ENCODE data around the gene ELOVL6.
A peak's percentile ranks its signal among the peaks of the same experiment; 100 is the strongest.
"Not testable (repeated sequence)": the region's sequence is repeated elsewhere in the genome, so short reads cannot be mapped to it uniquely, and the experiment has no call there.

ELOVL6 gene

GRCh38 chr4:110198435-110199416 lies at the start of gene ELOVL6:
Gene ELOVL6 (minus strand): TSS chr4:110198615. CDS start chr4:110198335, 280 bp downstream.
- peak; percentile 72 for DNase-seq
- in situ Hi-C loops (cut with HindIII; ENCODE audit: low pct_ligation_motif_present, low pct_unique_long_range_greater_than_20kb, low sequenced_read_pairs), result no loop called here

- in situ Hi-C loops (cut with HindIII; ENCODE audit: low pct_ligation_motif_present, low pct_unique_long_range_greater_than_20kb, low sequenced_read_pairs), result no loop called here
Observed at GRCh38 chr4:110248100-110248499, 49.7 kb upstream of the ELOVL6 start.

GRCh38 chr4:110247591-110247990 lies 49.2 kb upstream of the ELOVL6 start:
- no peak for DNase-seq
- in situ Hi-C loops (cut with HindIII; ENCODE audit: low pct_ligation_motif_present, low pct_unique_long_range_greater_than_20kb, low sequenced_read_pairs), result no loop called here

More at GRCh38 chr4:110248100-110248499, 49.7 kb upstream of the ELOVL6 start:
- no peak for DNase-seq

- DNase-seq, result no peak
Observed at GRCh38 chr4:110245577-110245976, 47.2 kb upstream of the ELOVL6 start.

GRCh38 chr4:110236324-110236723 lies 37.9 kb upstream of the ELOVL6 start:
- no peak for DNase-seq
- in situ Hi-C loops (cut with HindIII; ENCODE audit: low pct_ligation_motif_present, low pct_unique_long_range_greater_than_20kb, low sequenced_read_pairs), result no loop called here

More at GRCh38 chr4:110245577-110245976, 47.2 kb upstream of the ELOVL6 start:
- in situ Hi-C loops (cut with HindIII; ENCODE audit: low pct_ligation_motif_present, low pct_unique_long_range_greater_than_20kb, low sequenced_read_pairs), result no loop called here

GRCh38 chr4:110233581-110233980 lies 35.2 kb upstream of the ELOVL6 start:
- in situ Hi-C loops (cut with HindIII; ENCODE audit: low pct_ligation_motif_present, low pct_unique_long_range_greater_than_20kb, low sequenced_read_pairs); DNase-seq: not testable (repeated sequence)

GRCh38 chr4:110231869-110232268 lies 33.5 kb upstream of the ELOVL6 start:
- in situ Hi-C loops (cut with HindIII; ENCODE audit: low pct_ligation_motif_present, low pct_unique_long_range_greater_than_20kb, low sequenced_read_pairs), result no loop called here
- DNase-seq, result no peak

- in situ Hi-C loops (cut with HindIII; ENCODE audit: low pct_ligation_motif_present, low pct_unique_long_range_greater_than_20kb, low sequenced_read_pairs), result no loop called here
- no peak for DNase-seq
Observed at GRCh38 chr4:110229266-110229665, 30.9 kb upstream of the ELOVL6 start.

GRCh38 chr4:110224812-110225211 lies 26.4 kb upstream of the ELOVL6 start:
- DNase-seq, result no peak
- in situ Hi-C loops (cut with HindIII; ENCODE audit: low pct_ligation_motif_present, low pct_unique_long_range_greater_than_20kb, low sequenced_read_pairs), result no loop called here

- in situ Hi-C loops (cut with HindIII; ENCODE audit: low pct_ligation_motif_present, low pct_unique_long_range_greater_than_20kb, low sequenced_read_pairs), result no loop called here
- DNase-seq, result no peak
Observed at GRCh38 chr4:110224142-110224541, 25.7 kb upstream of the ELOVL6 start.

- DNase-seq; in situ Hi-C loops (cut with HindIII; ENCODE audit: low pct_ligation_motif_present, low pct_unique_long_range_greater_than_20kb, low sequenced_read_pairs): not testable (repeated sequence)
Observed at GRCh38 chr4:110218935-110219334, 20.5 kb upstream of the ELOVL6 start.

- DNase-seq; in situ Hi-C loops (cut with HindIII; ENCODE audit: low pct_ligation_motif_present, low pct_unique_long_range_greater_than_20kb, low sequenced_read_pairs): not testable (repeated sequence)
Observed at GRCh38 chr4:110217181-110217580, 18.8 kb upstream of the ELOVL6 start.

- no peak for DNase-seq
- in situ Hi-C loops (cut with HindIII; ENCODE audit: low pct_ligation_motif_present, low pct_unique_long_range_greater_than_20kb, low sequenced_read_pairs), result no loop called here
Observed at GRCh38 chr4:110216129-110216528, 17.7 kb upstream of the ELOVL6 start.

- in situ Hi-C loops (cut with HindIII; ENCODE audit: low pct_ligation_motif_present, low pct_unique_long_range_greater_than_20kb, low sequenced_read_pairs), result no loop called here
- DNase-seq, result no peak
Observed at GRCh38 chr4:110211770-110212061, 13.3 kb upstream of the ELOVL6 start.

- in situ Hi-C loops (cut with HindIII; ENCODE audit: low pct_ligation_motif_present, low pct_unique_long_range_greater_than_20kb, low sequenced_read_pairs), result no loop called here
- DNase-seq, result peak; percentile 53
Observed at GRCh38 chr4:110211007-110211769, 12.8 kb upstream of the ELOVL6 start.

- in situ Hi-C loops (cut with HindIII; ENCODE audit: low pct_ligation_motif_present, low pct_unique_long_range_greater_than_20kb, low sequenced_read_pairs), result no loop called here
- DNase-seq, result no peak
Observed at GRCh38 chr4:110208419-110208818, 10.0 kb upstream of the ELOVL6 start.

- in situ Hi-C loops (cut with HindIII; ENCODE audit: low pct_ligation_motif_present, low pct_unique_long_range_greater_than_20kb, low sequenced_read_pairs), result no loop called here
- no peak for DNase-seq
Observed at GRCh38 chr4:110207233-110207632, 8.8 kb upstream of the ELOVL6 start.

- in situ Hi-C loops (cut with HindIII; ENCODE audit: low pct_ligation_motif_present, low pct_unique_long_range_greater_than_20kb, low sequenced_read_pairs), result no loop called here
Observed at GRCh38 chr4:110202024-110202423, 3.6 kb upstream of the ELOVL6 start.

GRCh38 chr4:110201502-110201901 lies 3.1 kb upstream of the ELOVL6 start:
- no peak for DNase-seq
- in situ Hi-C loops (cut with HindIII; ENCODE audit: low pct_ligation_motif_present, low pct_unique_long_range_greater_than_20kb, low sequenced_read_pairs), result no loop called here

More at GRCh38 chr4:110202024-110202423, 3.6 kb upstream of the ELOVL6 start:
- DNase-seq, result no peak
